ENCODE measurements around the gene AVEN. TPM values are rescaled to one million over a fixed set of nuclear protein-coding genes. Genes with fewer than 3 reads are reported as not detected.

The AVEN gene
- total RNA-seq, 1 donor from 2014 or later: 24.4 TPM

GRCh38 chr15:33874156-33874555, 164.8 kb downstream of the AVEN start:
- no peaks in the 10 kb centered on the region for H3K27me3 ChIP-seq (ENCODE audit: control insufficient read depth, insufficient read depth, low read length)

GRCh38 chr15:33872416-33873106, 166.4 kb downstream of the AVEN start:
- TF ChIP-seq, protein P1, sequence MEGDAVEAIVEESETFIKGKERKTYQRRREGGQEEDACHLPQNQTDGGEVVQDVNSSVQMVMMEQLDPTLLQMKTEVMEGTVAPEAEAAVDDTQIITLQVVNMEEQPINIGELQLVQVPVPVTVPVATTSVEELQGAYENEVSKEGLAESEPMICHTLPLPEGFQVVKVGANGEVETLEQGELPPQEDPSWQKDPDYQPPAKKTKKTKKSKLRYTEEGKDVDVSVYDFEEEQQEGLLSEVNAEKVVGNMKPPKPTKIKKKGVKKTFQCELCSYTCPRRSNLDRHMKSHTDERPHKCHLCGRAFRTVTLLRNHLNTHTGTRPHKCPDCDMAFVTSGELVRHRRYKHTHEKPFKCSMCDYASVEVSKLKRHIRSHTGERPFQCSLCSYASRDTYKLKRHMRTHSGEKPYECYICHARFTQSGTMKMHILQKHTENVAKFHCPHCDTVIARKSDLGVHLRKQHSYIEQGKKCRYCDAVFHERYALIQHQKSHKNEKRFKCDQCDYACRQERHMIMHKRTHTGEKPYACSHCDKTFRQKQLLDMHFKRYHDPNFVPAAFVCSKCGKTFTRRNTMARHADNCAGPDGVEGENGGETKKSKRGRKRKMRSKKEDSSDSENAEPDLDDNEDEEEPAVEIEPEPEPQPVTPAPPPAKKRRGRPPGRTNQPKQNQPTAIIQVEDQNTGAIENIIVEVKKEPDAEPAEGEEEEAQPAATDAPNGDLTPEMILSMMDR (IDR thresholded peaks at IDR 0.05; ENCODE audit: insufficient read depth, low read length, poor library complexity, severe bottlenecking): no peak
- no peak overlapping the region for H3K4me3 ChIP-seq (ENCODE audit: low read depth, low read length)
- DNase-seq (ENCODE audit: low read depth): no peak
- no peaks in the 10 kb centered on the region for H3K36me3 ChIP-seq (ENCODE audit: control insufficient read depth, insufficient read depth, low read length)
- no peaks in the 10 kb centered on the region for H3K27me3 ChIP-seq (ENCODE audit: control insufficient read depth, insufficient read depth, low read length)

More at GRCh38 chr15:33874156-33874555, 164.8 kb downstream of the AVEN start:
- TF ChIP-seq, protein P1 (IDR thresholded peaks at IDR 0.05; ENCODE audit: insufficient read depth, low read length, poor library complexity, severe bottlenecking): no peak
- no peak overlapping the region for H3K4me3 ChIP-seq (ENCODE audit: low read depth, low read length)
- no peak for DNase-seq (ENCODE audit: low read depth)
- H3K36me3 ChIP-seq (ENCODE audit: control insufficient read depth, insufficient read depth, low read length): no peaks in the 10 kb centered on the region

- DNase-seq (ENCODE audit: low read depth): no peak
- Histone ChIP-seq H3K4me3 (ENCODE audit: low read depth, low read length) (no peak overlapping the region), H3K36me3 (ENCODE audit: control insufficient read depth, insufficient read depth, low read length) (no peaks in the 10 kb centered on the region), H3K27me3 (ENCODE audit: control insufficient read depth, insufficient read depth, low read length) (no peaks in the 10 kb centered on the region)
- TF ChIP-seq, protein P1 (IDR thresholded peaks at IDR 0.05; ENCODE audit: insufficient read depth, low read length, poor library complexity, severe bottlenecking): no peak
Observed at GRCh38 chr15:33871980-33872379, 167.0 kb downstream of the AVEN start.

DNA sequence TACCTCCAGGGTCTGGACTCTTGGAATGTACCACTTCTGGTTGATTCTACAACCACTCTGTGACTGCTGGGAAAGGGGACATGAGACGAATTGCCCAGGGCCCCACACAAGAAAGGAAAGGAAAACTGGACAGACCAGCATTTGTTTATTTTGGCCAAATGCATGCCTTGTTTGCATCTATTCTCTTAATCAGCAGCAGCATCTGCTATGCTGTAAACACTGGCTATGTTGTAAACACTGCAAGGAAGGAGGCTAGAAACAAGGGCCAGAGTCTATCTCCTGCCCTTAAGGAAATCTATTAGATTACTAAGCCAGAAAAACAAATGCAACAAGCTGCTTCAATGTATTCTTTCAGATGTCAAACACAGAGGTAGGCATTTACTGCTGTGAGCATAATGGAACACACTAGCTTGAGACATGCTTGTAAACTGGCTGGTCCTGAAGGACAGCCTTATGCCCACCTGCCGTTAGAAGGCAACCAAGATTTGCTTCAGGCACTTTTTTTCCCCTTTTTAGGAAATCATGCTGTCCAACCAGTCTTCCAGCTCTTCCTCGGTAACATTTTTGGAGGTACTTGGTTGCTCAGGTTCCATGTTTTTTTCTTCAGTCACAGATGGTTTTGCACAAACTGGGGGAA, 172.8 kb downstream of the AVEN start:
- DNase-seq (ENCODE audit: low read depth): no peak
- Histone ChIP-seq H3K36me3 (ENCODE audit: control insufficient read depth, insufficient read depth, low read length) (no peaks in the 10 kb centered on the region), H3K4me3 (ENCODE audit: low read depth, low read length) (no peak overlapping the region), H3K27me3 (ENCODE audit: control insufficient read depth, insufficient read depth, low read length) (no peaks in the 10 kb centered on the region)
- TF ChIP-seq, protein P1 (IDR thresholded peaks at IDR 0.05; ENCODE audit: insufficient read depth, low read length, poor library complexity, severe bottlenecking): no peak

GRCh38 chr15:33865416-33865815, 173.6 kb downstream of the AVEN start:
- no peaks in the 10 kb centered on the region for H3K27me3 ChIP-seq (ENCODE audit: control insufficient read depth, insufficient read depth, low read length)
- no peaks in the 10 kb centered on the region for H3K36me3 ChIP-seq (ENCODE audit: control insufficient read depth, insufficient read depth, low read length)
- TF ChIP-seq, protein P1 (IDR thresholded peaks at IDR 0.05; ENCODE audit: insufficient read depth, low read length, poor library complexity, severe bottlenecking): no peak
- DNase-seq (ENCODE audit: low read depth): no peak
- H3K4me3 ChIP-seq (ENCODE audit: low read depth, low read length): no peak overlapping the region

Measured in kidney epithelial cell (primary cell).